Muscle of leg (tissue), 16 donors: ENCODE measurements around the gene GTPBP10. TPM values are rescaled to one million over a fixed set of nuclear protein-coding genes. Genes with fewer than 3 reads are reported as not detected.

Experiments used
- DNase-seq: peaks from one replicate; pipeline ENCODE4 v3.0.0; 2013
- H3K27ac ChIP-seq: one replicate; pipeline ENCODE4 v1.5.1; 2013; ENCODE audit warnings: mild to moderate bottlenecking, low read length, control low read depth
- H3K27me3 ChIP-seq: one replicate; pipeline ENCODE4 v1.6.1; 2013; ENCODE audit warnings: low read length; ENCODE audit not compliant: control insufficient read depth, insufficient read depth
- H3K36me3 ChIP-seq: one replicate; pipeline ENCODE4 v1.6.1; 2013; ENCODE audit warnings: low read length; ENCODE audit not compliant: control insufficient read depth, insufficient read depth
- H3K4me1 ChIP-seq: one replicate; pipeline ENCODE4 v1.6.1; 2013; ENCODE audit warnings: low read length; ENCODE audit not compliant: control insufficient read depth, insufficient read depth
- H3K4me3 ChIP-seq: one replicate; pipeline ENCODE4 v1.5.1; 2013; ENCODE audit warnings: low read length, control low read depth
- H3K9me3 ChIP-seq: replicated peaks from 2 replicates; pipeline ENCODE4 v1.6.1; 2013; ENCODE audit warnings: low read depth, low read length; ENCODE audit not compliant: control insufficient read depth
- WGBS: methylation state at CpG from one replicate; pipeline ENCODE4 v1.1.5; 2013; ENCODE audit warnings: missing lambda C conversion rate; ENCODE audit not compliant: insufficient coverage; 5-methylcytosine and 5-hydroxymethylcytosine counted together
- long read RNA-seq, 11 donors: transcript quantifications; one replicate each; lab custom pipeline, GENCODE V29; 2026
- polyA plus RNA-seq, 8 donors: library from polyadenylated mRNA; unstranded; fragments of 120-200 nt; gene quantifications; one replicate each; pipeline versions ENCODE4 v1.2.1 to v1.2.3, GENCODE V29; 2013; ENCODE audit warnings: inconsistent platforms in 1 of 8, low replicate concordance in 1 of 8; ENCODE audit not compliant: insufficient read length in 8 of 8, insufficient read depth in 1 of 8
- total RNA-seq: library from RNA; stranded (reverse); fragments of 120-200 nt; gene quantifications from one replicate; pipeline ENCODE4 v1.2.4, GENCODE V29; 2013

GTPBP10 gene, protein sequence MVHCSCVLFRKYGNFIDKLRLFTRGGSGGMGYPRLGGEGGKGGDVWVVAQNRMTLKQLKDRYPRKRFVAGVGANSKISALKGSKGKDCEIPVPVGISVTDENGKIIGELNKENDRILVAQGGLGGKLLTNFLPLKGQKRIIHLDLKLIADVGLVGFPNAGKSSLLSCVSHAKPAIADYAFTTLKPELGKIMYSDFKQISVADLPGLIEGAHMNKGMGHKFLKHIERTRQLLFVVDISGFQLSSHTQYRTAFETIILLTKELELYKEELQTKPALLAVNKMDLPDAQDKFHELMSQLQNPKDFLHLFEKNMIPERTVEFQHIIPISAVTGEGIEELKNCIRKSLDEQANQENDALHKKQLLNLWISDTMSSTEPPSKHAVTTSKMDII
- total RNA-seq, result 18.3 TPM
- polyA plus RNA-seq, result 10 to 100 TPM; 13.8 to 16.0 (median 15.5) TPM
- long read RNA-seq, donor 1, full-length matches to known transcripts, result 2 of 2 reads
- long read RNA-seq, donor 1, partial matches to known transcripts, result 0 of 2 reads
- long read RNA-seq, donor 1, other reads (novel, unspliced or antisense), result 0 of 2 reads
- long read RNA-seq, donor 2, result 0 reads
- long read RNA-seq, donor 3, full-length matches to known transcripts, result 3 of 3 reads
- long read RNA-seq, donor 3, partial matches to known transcripts, result 0 of 3 reads
- long read RNA-seq, donor 3, other reads (novel, unspliced or antisense), result 0 of 3 reads
- long read RNA-seq, donor 4, full-length matches to known transcripts, result 2 of 2 reads
- long read RNA-seq, donor 4, partial matches to known transcripts, result 0 of 2 reads
- long read RNA-seq, donor 4, other reads (novel, unspliced or antisense), result 0 of 2 reads
- long read RNA-seq, donor 5, full-length matches to known transcripts, result 7 of 12 reads
- long read RNA-seq, donor 5, partial matches to known transcripts, result 5 of 12 reads
- long read RNA-seq, donor 5, other reads (novel, unspliced or antisense), result 0 of 12 reads
- long read RNA-seq, donor 6, full-length matches to known transcripts, result 5 of 5 reads
- long read RNA-seq, donor 6, partial matches to known transcripts, result 0 of 5 reads
- long read RNA-seq, donor 6, other reads (novel, unspliced or antisense), result 0 of 5 reads
- long read RNA-seq, donor 7, full-length matches to known transcripts, result 4 of 4 reads
- long read RNA-seq, donor 7, partial matches to known transcripts, result 0 of 4 reads
- long read RNA-seq, donor 7, other reads (novel, unspliced or antisense), result 0 of 4 reads
- long read RNA-seq, donor 8, full-length matches to known transcripts, result 4 of 4 reads
- long read RNA-seq, donor 8, partial matches to known transcripts, result 0 of 4 reads
- long read RNA-seq, donor 8, other reads (novel, unspliced or antisense), result 0 of 4 reads
- long read RNA-seq, donor 9, full-length matches to known transcripts, result 3 of 3 reads
- long read RNA-seq, donor 9, partial matches to known transcripts, result 0 of 3 reads
- long read RNA-seq, donor 9, other reads (novel, unspliced or antisense), result 0 of 3 reads
- long read RNA-seq, donor 10, full-length matches to known transcripts, result 14 of 24 reads
- long read RNA-seq, donor 10, partial matches to known transcripts, result 10 of 24 reads
- long read RNA-seq, donor 10, other reads (novel, unspliced or antisense), result 0 of 24 reads
- long read RNA-seq, donor 11, full-length matches to known transcripts, result 5 of 5 reads
- long read RNA-seq, donor 11, partial matches to known transcripts, result 0 of 5 reads
- long read RNA-seq, donor 11, other reads (novel, unspliced or antisense), result 0 of 5 reads

DNA sequence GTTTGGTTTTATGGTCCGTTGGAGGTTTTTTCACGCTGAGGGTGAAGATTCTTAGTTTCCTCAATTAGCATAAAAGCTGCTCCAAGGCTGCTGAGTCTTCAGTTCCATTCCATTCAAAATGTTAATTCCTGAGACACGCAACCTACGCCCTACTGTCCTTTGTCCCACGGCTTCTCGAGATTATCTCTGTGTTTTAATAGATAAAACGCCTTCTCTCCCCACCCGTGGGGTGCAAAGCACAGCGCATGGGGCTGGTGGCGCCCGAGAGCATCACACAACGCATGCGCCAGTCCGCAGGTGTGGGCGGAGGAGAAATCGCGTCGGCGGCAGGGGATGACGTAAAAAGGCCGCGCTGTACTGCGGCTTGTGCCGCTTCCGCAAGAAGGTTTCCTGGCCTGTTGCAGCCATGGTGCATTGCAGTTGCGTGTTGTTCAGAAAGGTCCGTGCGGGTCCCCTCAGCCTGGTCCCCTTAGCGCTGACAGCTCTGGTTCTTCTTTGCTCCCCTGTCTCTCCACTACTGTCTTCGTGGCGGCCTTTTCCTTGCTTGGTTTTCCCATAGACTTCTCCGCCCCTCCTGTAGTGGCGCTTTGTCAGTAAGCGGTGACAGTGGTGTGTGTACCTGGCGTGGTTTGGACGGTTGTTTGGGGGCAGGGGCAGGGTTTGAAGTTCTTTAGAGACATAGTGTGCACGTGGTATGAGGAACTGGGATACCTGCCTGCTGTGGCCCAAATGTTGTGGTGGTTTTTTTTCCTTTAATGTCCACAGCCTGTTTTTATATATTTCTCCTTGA is at the start of gene GTPBP10:
Gene GTPBP10 (plus strand): TSS at position 381 of the 790 bp plus-strand sequence. CDS start 26 bp downstream, at position 407.
- peak within 1 kb of the TSS; percentile 97 for H3K4me3 ChIP-seq
- no peaks in the 10 kb centered on the region for H3K27me3 ChIP-seq
- peak; percentile 98 for DNase-seq
- no peaks in the 10 kb centered on the region for H3K36me3 ChIP-seq
- peak within 1 kb of the TSS; percentile 92 for H3K27ac ChIP-seq
- no peaks in the 10 kb centered on the region for H3K9me3 ChIP-seq
- 0% methylated on average over 26 of the region's 37 CpGs for WGBS
- H3K4me1 ChIP-seq, result no peaks in the 10 kb centered on the region

DNA sequence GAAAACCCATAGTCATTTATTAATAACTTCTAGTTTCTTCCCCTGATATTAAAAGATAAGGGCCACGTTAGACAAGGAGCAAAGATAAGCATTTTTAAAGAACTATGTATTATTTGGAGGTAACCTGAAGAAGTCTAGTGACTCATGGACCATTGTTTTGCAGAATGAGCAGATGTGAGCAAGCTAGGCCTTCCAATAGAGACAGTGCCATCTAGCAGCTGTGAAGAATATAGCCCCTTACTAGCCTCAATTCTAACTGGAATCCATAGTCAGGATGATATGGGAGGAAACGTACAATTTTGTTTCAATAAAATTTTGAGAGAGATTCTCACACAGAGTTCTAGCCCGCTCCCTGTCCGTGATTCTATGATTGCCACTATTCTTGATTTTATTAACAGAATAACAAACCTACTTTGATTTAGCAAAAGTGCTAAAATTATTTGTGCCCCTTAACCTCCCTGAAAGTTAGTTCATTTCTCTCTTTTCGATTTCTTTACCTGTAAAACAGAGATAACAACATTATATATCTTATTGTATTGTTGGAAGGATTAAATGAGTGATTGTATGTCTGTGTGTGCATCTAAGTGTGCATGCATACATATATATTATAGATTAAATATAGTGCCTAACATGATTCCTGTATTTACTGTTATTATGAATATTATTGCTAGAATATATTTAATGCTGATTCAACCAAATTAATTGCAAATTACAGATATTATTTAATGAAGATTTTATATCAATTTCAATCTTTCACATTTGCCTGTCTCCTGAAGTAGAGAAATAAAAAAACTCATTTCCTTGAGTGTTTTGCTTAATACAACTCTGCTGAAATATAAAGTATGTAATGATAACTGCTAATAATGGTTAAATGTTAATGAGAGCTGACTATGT is 48.1 kb upstream of the GTPBP10 start:
- H3K36me3 ChIP-seq, result no peaks in the 10 kb centered on the region
- no peak overlapping the region for H3K4me3 ChIP-seq
- peak; percentile 32 for DNase-seq
- H3K9me3 ChIP-seq, result no peaks in the 10 kb centered on the region
- no peaks in the 10 kb centered on the region for H3K27me3 ChIP-seq
- no peaks in the 10 kb centered on the region for H3K4me1 ChIP-seq
- no peak overlapping the region for H3K27ac ChIP-seq
- no CpG with 5 or more reads among the region's 5 CpGs for WGBS

DNA sequence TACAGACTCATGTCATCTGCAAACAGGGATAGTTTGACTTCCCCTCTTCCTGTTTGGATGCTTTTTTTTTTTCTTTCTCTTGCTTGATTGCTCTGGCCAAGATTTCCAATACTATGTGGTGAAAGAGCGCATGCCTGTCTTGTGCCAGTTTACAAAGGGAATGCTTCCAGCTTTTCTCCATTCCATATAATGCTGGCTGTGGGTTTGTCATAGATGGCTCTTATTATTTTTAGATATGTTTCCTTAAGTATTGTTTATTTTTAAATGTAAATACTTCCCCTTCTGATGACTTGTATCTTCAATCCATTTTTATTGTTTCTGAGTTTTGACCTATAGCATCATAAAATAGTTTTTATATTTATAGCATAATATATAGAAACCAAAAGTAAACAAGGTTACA is 43.3 kb upstream of the GTPBP10 start:
- H3K27ac ChIP-seq, result no peak overlapping the region
- no peaks in the 10 kb centered on the region for H3K4me1 ChIP-seq
- no peak overlapping the region for H3K4me3 ChIP-seq
- no peaks in the 10 kb centered on the region for H3K9me3 ChIP-seq
- DNase-seq, result no peak
- no peaks in the 10 kb centered on the region for H3K27me3 ChIP-seq
- WGBS, result no CpG with 5 or more reads among the region's 1 CpG
- no peaks in the 10 kb centered on the region for H3K36me3 ChIP-seq

DNA sequence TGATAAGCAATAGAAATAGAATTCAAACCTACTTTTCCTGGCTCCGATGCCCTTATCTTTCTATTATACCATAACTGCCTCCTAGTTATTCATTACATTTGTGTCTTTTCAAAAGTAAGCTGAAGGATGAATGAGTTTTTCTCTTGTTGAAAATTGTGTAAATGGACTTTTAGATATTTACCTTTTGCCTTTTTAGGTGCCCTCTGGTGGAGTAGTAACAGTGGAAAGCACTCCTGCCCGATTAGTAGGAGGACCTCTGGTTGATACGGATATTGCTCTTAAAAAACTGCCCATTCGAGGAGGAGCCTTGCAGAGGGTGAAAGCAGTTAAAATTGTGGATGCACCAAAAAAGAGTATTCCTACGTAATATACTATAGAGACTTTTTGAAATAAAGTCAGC is 36.6 kb upstream of the GTPBP10 start:
- Histone ChIP-seq H3K4me1 (no peaks in the 10 kb centered on the region), H3K27me3 (no peaks in the 10 kb centered on the region), H3K4me3 (no peak overlapping the region), H3K9me3 (no peaks in the 10 kb centered on the region), H3K27ac (no peak overlapping the region), H3K36me3 (no peaks in the 10 kb centered on the region)
- no peak for DNase-seq
- 81% methylated on average over 2 of the region's 5 CpGs for WGBS

DNA sequence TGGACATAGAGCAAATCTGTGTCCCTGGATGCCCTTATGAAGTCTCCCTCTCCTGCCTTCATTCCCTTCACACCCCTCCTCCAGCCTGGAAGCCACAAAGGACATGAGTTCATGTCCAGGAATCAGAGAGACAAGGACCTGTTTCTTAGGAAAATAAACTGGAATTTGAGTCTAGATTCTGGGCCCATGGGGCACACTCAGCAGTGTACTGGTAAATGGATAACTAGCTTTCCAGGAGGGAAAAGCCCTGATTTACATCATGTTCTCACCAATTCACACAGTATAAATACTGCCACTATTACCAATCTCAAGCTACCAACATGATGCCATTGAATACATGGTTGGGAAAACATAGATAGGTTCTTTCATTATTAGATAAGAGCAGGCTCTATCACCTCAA is 35.3 kb upstream of the GTPBP10 start:
- no peaks in the 10 kb centered on the region for H3K36me3 ChIP-seq
- H3K27ac ChIP-seq, result no peak overlapping the region
- no peaks in the 10 kb centered on the region for H3K27me3 ChIP-seq
- no peak for DNase-seq
- no peaks in the 10 kb centered on the region for H3K9me3 ChIP-seq
- H3K4me1 ChIP-seq, result no peaks in the 10 kb centered on the region
- no peak overlapping the region for H3K4me3 ChIP-seq

DNA sequence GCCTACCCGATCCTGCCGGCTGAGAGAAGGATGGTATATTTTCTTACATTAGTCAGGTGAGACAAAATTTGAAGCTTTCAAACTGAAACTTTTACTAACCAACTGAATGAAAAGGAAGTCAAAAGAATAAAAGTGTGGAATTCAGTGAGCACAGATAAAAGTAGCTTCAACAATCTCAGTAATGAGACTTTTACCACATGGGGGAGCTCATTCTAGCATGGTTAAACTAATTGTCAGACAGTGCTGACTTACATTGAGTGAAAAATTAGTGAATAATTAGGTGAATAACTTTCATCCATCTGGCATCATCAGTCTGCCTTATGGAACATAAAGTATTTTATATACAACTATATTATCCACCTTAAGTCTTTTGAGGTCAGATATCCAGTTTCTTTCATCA is 33.8 kb upstream of the GTPBP10 start:
- H3K36me3 ChIP-seq, result no peaks in the 10 kb centered on the region
- H3K27ac ChIP-seq, result no peak overlapping the region
- no peak for DNase-seq
- WGBS, result no CpG with 5 or more reads among the region's 2 CpGs
- H3K9me3 ChIP-seq, result no peaks in the 10 kb centered on the region
- H3K4me3 ChIP-seq, result no peak overlapping the region
- no peaks in the 10 kb centered on the region for H3K4me1 ChIP-seq
- H3K27me3 ChIP-seq, result no peaks in the 10 kb centered on the region

DNA sequence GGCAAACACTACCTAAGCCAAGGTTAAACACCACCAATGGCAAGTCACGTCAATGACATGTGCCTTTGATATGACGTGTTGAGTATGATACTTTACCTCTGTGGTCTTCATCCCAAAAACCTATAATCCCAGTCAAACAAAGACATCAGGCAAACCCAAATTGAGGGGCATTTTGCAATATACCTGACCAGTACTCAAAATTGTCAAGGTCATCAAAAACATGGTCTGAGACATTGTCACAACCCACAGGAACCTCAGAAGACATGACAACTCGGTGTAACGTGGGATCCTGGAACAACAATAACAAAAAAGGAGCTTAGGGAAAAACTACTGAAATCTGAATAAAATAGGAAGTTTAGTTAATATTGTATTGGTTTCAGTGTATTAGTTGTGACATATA is 32.6 kb upstream of the GTPBP10 start:
- no peak for DNase-seq
- H3K4me1 ChIP-seq, result no peaks in the 10 kb centered on the region
- no peaks in the 10 kb centered on the region for H3K9me3 ChIP-seq
- H3K36me3 ChIP-seq, result no peaks in the 10 kb centered on the region
- no CpG with 5 or more reads among the region's 4 CpGs for WGBS
- no peak overlapping the region for H3K27ac ChIP-seq
- no peak overlapping the region for H3K4me3 ChIP-seq
- H3K27me3 ChIP-seq, result no peaks in the 10 kb centered on the region

DNA sequence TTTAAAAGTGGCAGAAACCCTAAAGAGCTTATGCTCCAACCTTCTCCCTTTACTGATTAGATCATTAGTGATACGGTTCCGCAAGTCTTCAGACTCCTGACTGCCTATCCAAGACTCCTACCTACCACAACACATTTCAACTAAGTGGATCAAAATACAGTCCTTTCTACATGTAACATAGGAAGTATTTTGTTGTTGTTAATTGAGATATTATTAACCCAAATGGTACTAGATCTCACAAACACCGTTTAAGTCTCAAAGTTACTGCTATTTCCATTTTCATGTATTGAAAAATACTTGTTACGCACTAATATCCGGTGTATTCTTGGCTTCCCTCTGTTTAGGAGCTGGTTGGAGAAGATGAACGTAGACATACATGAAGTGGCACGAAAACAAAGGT is 26.5 kb upstream of the GTPBP10 start:
- Histone ChIP-seq H3K27me3 (peaks cover 27% of the 10 kb centered on the region), H3K27ac (no peak overlapping the region), H3K4me1 (peaks cover 6% of the 10 kb centered on the region), H3K9me3 (no peaks in the 10 kb centered on the region), H3K36me3 (no peaks in the 10 kb centered on the region), H3K4me3 (no peak overlapping the region)
- WGBS, result no CpG with 5 or more reads among the region's 7 CpGs
- no peak for DNase-seq
